Measurements from ENCODE around the gene EIF4A2. TPM values are rescaled to one million over a fixed set of nuclear protein-coding genes. Genes with fewer than 3 reads are reported as not detected.

Gene EIF4A2
- total RNA-seq, 1 experiment from 2014 or later, result 435 TPM

DNA sequence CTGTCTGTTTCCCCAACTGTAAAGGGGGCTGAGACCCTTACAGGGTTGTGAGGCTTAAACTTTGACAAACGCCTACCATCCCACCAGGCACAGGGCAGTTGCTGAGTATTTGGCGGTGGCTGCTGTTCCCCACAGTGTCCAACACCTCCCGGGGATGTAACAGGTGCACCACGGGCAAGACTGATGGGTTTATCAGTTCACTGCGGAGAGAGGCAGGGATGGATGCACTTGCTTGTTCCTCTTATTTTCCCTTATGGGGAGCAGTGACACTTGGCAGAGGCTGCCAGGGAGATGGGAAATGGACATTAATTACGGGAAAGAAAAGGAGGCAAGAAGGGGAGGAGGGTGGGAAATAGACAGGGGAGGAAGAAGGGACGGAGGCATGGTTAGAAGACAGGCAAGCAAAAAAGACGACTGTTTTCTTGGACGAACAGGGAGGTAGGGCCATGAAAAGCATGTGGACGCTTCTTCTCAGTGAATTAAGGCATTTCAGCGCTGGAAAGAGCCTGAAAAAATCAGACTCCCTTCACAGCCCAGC is 42.6 kb downstream of the EIF4A2 start:
- CTCF ChIA-PET, result no interaction called here
- no peak for TF ChIP-seq EZH2 (IDR thresholded peaks at IDR 0.05; ENCODE audit: borderline replicate concordance, low read depth, low read length, poor library complexity, severe bottlenecking)
- TF ChIP-seq, protein P1, sequence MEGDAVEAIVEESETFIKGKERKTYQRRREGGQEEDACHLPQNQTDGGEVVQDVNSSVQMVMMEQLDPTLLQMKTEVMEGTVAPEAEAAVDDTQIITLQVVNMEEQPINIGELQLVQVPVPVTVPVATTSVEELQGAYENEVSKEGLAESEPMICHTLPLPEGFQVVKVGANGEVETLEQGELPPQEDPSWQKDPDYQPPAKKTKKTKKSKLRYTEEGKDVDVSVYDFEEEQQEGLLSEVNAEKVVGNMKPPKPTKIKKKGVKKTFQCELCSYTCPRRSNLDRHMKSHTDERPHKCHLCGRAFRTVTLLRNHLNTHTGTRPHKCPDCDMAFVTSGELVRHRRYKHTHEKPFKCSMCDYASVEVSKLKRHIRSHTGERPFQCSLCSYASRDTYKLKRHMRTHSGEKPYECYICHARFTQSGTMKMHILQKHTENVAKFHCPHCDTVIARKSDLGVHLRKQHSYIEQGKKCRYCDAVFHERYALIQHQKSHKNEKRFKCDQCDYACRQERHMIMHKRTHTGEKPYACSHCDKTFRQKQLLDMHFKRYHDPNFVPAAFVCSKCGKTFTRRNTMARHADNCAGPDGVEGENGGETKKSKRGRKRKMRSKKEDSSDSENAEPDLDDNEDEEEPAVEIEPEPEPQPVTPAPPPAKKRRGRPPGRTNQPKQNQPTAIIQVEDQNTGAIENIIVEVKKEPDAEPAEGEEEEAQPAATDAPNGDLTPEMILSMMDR (conservative IDR thresholded peaks at IDR 0.05; ENCODE audit: low read depth, low read length), result no peak
- POLR2A ChIA-PET (ENCODE audit: low non-redundant PET), result interaction anchor here (0.7 kb wide), 1 partner anchor 314 kb away, joined by 3 read pairs; no protein-coding TSS in a partner anchor
- Histone ChIP-seq H3K4me3 (ENCODE audit: low read depth, low read length, poor library complexity, severe bottlenecking) (peak overlapping the region; percentile 73), H3K27me3 (replicated peaks; ENCODE audit: insufficient read depth, low read depth, low read length, poor library complexity) (peaks cover 32% of the 10 kb centered on the region), H3K36me3 (ENCODE audit: insufficient read depth, low read length, poor library complexity, severe bottlenecking) (no peaks in the 10 kb centered on the region), H3K9me3 (ENCODE audit: low read depth, low read length, poor library complexity, severe bottlenecking) (no peaks in the 10 kb centered on the region), H3K27ac (ENCODE audit: low read depth, low read length, poor library complexity, severe bottlenecking) (no peak overlapping the region), H3K4me1 (ENCODE audit: insufficient read depth, low read length, poor library complexity, severe bottlenecking) (peaks cover 19% of the 10 kb centered on the region)
- DNase-seq (ENCODE audit: low spot score), result no peak
- intact Hi-C loops (cut with micrococcal nuclease; ENCODE audit: unreplicated experiment), result no loop called here
- BruUV-seq (replicated peaks), result no TSS peak

DNA sequence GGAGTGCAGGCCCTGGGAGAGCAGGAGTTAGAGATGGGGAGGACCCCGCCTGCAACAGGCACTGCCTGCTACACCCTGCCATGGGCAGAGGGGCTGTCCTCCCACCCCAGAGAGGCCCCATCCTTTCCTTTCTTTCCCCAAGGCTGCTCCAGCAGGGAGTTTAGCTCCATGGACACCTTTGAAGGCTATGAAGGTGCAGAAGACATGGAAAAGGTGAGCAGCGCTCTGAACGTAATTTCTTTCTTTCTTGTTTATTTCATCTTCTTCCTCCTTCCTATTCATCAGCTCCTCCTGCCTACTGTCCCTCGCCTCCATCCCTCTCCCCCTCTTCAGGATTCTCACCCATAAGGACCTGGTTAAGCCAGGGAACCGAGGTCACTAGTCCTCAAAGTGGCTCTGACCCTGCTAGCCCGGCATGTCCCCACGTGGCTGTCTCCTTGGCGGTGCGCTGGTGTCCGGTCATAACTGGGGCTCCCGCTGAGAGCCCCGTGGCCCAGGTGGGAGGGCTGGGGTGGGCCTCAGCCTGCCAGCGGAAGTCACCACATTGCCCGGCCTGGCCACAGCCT is 43.1 kb downstream of the EIF4A2 start:
- Histone ChIP-seq H3K4me1 (ENCODE audit: insufficient read depth, low read length, poor library complexity, severe bottlenecking) (peaks cover 19% of the 10 kb centered on the region), H3K9me3 (ENCODE audit: low read depth, low read length, poor library complexity, severe bottlenecking) (no peaks in the 10 kb centered on the region), H3K27me3 (replicated peaks; ENCODE audit: insufficient read depth, low read depth, low read length, poor library complexity) (peaks cover 34% of the 10 kb centered on the region), H3K36me3 (ENCODE audit: insufficient read depth, low read length, poor library complexity, severe bottlenecking) (no peaks in the 10 kb centered on the region), H3K27ac (ENCODE audit: low read depth, low read length, poor library complexity, severe bottlenecking) (no peak overlapping the region), H3K4me3 (ENCODE audit: low read depth, low read length, poor library complexity, severe bottlenecking) (peak overlapping the region; percentile 73)
- DNase-seq (ENCODE audit: low spot score), result no peak
- no peak for TF ChIP-seq EZH2 (IDR thresholded peaks at IDR 0.05; ENCODE audit: borderline replicate concordance, low read depth, low read length, poor library complexity, severe bottlenecking)
- TF ChIP-seq, protein P1 (conservative IDR thresholded peaks at IDR 0.05; ENCODE audit: low read depth, low read length), result no peak
- intact Hi-C loops (cut with micrococcal nuclease; ENCODE audit: unreplicated experiment), result no loop called here
- CTCF ChIA-PET, result interaction anchor here (1.2 kb wide), 1 partner anchor 313 kb away, joined by 6 read pairs; the partner anchor contains the start of gene RPL39L
- POLR2A ChIA-PET (ENCODE audit: low non-redundant PET), result no interaction called here
- TSS peak; percentile 60 for BruUV-seq (replicated peaks)

DNA sequence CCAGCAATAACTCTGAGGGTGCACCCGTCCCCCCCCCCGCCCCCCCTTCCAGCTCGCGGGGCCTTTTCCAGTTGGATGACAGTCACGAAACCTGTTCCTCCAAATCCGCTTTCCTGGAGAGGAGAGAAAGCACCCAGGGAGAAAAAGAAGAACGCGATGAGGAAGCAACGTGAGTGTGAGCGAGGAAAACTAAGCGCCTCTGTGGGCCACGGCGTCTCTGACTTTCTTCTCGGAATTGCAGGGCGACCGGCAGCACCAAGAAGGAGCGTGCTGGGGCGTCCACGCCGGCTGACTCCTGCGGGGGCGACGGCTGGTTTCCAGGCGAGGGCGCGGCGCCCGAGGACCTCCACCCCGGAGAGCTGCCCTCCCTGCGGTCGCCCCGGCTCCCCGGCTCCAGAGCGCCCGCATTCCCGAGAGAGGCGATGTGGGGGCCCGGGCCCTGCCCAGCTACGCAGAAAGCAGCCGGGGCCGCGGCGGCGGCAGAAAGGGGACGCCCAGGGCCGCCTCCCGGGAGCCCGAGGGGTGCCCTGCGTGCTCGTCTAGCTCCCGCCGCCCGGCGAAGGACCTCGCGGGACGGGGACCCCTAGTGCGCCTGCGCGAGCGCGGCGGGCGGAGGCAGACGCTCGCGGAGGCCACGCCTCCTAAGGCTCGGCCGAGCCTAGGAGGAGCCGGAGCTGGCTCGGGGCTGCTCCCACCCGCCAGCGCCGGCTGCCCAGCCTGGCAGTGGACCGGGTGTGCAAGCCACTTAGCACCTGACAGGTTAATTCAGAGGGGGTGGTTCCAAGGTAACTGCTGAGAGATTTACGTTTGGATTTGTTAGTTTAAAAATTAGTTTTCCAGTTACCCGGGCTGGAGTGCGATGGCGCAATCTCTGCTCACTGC is 43.8 kb downstream of the EIF4A2 start:
- Histone ChIP-seq H3K4me3 (ENCODE audit: low read depth, low read length, poor library complexity, severe bottlenecking) (peak overlapping the region; percentile 73), H3K27me3 (replicated peaks; ENCODE audit: insufficient read depth, low read depth, low read length, poor library complexity) (peaks cover 41% of the 10 kb centered on the region), H3K4me1 (ENCODE audit: insufficient read depth, low read length, poor library complexity, severe bottlenecking) (peaks cover 14% of the 10 kb centered on the region), H3K36me3 (ENCODE audit: insufficient read depth, low read length, poor library complexity, severe bottlenecking) (no peaks in the 10 kb centered on the region), H3K27ac (ENCODE audit: low read depth, low read length, poor library complexity, severe bottlenecking) (peak overlapping the region; percentile 77), H3K9me3 (ENCODE audit: low read depth, low read length, poor library complexity, severe bottlenecking) (no peaks in the 10 kb centered on the region)
- CTCF ChIA-PET, result interaction anchor here (0.6 to 1.7 kb wide), 4 partner anchors 22 to 312 kb away, joined by 3 to 6 read pairs (median 6); partner anchors contain the start of gene RPL39L
- no peak for TF ChIP-seq EZH2 (IDR thresholded peaks at IDR 0.05; ENCODE audit: borderline replicate concordance, low read depth, low read length, poor library complexity, severe bottlenecking)
- TF ChIP-seq, protein P1 (conservative IDR thresholded peaks at IDR 0.05; ENCODE audit: low read depth, low read length), result no peak
- peak; percentile 94 for DNase-seq (ENCODE audit: low spot score)
- POLR2A ChIA-PET (ENCODE audit: low non-redundant PET), result interaction anchor here (0.6 kb wide), 1 partner anchor 8 kb away, joined by 6 read pairs; no protein-coding TSS in a partner anchor
- no TSS peak for BruUV-seq (replicated peaks)
- intact Hi-C loops (cut with micrococcal nuclease; ENCODE audit: unreplicated experiment), result no loop called here
